Measurements from ENCODE around the gene NKX6-2.
"Not testable (repeated sequence)": the region's sequence is repeated elsewhere in the genome, so short reads cannot be mapped to it uniquely, and the experiment has no call there.

Gene NKX6-2

GRCh38 chr10:132785723-132786475, at the start of gene NKX6-2:
NKX6-2 (minus strand) TSS chr10:132786147; CDS start chr10:132785948, 199 bp downstream.
- no peak for DNase-seq

- DNase-seq: no peak
Observed at GRCh38 chr10:132834891-132835847, 49.2 kb upstream of the NKX6-2 start.

GRCh38 chr10:132834311-132834761, 48.4 kb upstream of the NKX6-2 start:
- no peak for DNase-seq

- no peak for DNase-seq
Observed at GRCh38 chr10:132833421-132834111, 47.6 kb upstream of the NKX6-2 start.

- no peak for DNase-seq
Observed at GRCh38 chr10:132832186-132832969, 46.4 kb upstream of the NKX6-2 start.

GRCh38 chr10:132829403-132829802, 43.5 kb upstream of the NKX6-2 start:
- no peak for DNase-seq

GRCh38 chr10:132828681-132829080, 42.7 kb upstream of the NKX6-2 start:
- DNase-seq: no peak

GRCh38 chr10:132827861-132828539, 42.1 kb upstream of the NKX6-2 start:
- no peak for DNase-seq

GRCh38 chr10:132827423-132827789, 41.5 kb upstream of the NKX6-2 start:
- DNase-seq: no peak

GRCh38 chr10:132826524-132827422, 40.8 kb upstream of the NKX6-2 start:
- no peak for DNase-seq

- not testable (repeated sequence) for DNase-seq
Observed at GRCh38 chr10:132825783-132826523, 40.0 kb upstream of the NKX6-2 start.

GRCh38 chr10:132820056-132820455, 34.1 kb upstream of the NKX6-2 start:
- no peak for DNase-seq

GRCh38 chr10:132817701-132818211, 31.8 kb upstream of the NKX6-2 start:
- no peak for DNase-seq

- DNase-seq: no peak
Observed at GRCh38 chr10:132816718-132817117, 30.8 kb upstream of the NKX6-2 start.

GRCh38 chr10:132815168-132815857, 29.4 kb upstream of the NKX6-2 start:
- no peak for DNase-seq

GRCh38 chr10:132814469-132814856, 28.5 kb upstream of the NKX6-2 start:
- no peak for DNase-seq

GRCh38 chr10:132813560-132814468, 27.9 kb upstream of the NKX6-2 start:
- no peak for DNase-seq

GRCh38 chr10:132813001-132813401, 27.1 kb upstream of the NKX6-2 start:
- DNase-seq: no peak

Data from suppressor macrophage treated with lipopolysaccharide for 4 hours (primary cell).